A549 (cell line): ENCODE results near the gene LRRC59.
"Not testable (repeated sequence)": the region's sequence is repeated elsewhere in the genome, so short reads cannot be mapped to it uniquely, and the experiment has no call there.

Experiments
- CHD2 ChIP-seq: fragments of 150-350 bp; IDR thresholded peaks from 2 replicates; pipeline ENCODE4 v1.6.1; 2014; ENCODE audit warnings: low read length; ENCODE audit not compliant: partially characterized antibody
- CTCF ChIP-seq: fragments of >200 bp; sonication (Bioruptor Twin); formaldehyde crosslinking; IDR thresholded peaks from 3 replicates; pipeline ENCODE4 v1.5.1; 2016
- E2F6 ChIP-seq: IDR thresholded peaks from 2 replicates; pipeline ENCODE4 v1.6.1; 2012; ENCODE audit warnings: low read depth, borderline replicate concordance
- EHMT2 ChIP-seq: fragments of 200-600 bp; sonication (generic); IDR thresholded peaks from 2 replicates; pipeline ENCODE4 v1.6.1; 2016; ENCODE audit warnings: antibody characterized with exemption, low read depth, mild to moderate bottlenecking, moderate library complexity
- ELK1 ChIP-seq: fragments of 150-350 bp; IDR thresholded peaks from 2 replicates; pipeline ENCODE4 v1.6.1; 2014; ENCODE audit warnings: low read depth, mild to moderate bottlenecking, low read length
- HOXA7 ChIP-seq: fragments of 250-450 bp; sonication (Bioruptor Pico); IDR thresholded peaks from 2 replicates; pipeline ENCODE4 v1.5.0; 2020; ENCODE audit warnings: mild to moderate bottlenecking, moderate library complexity
- JUN ChIP-seq, 2 experiments: fragments of >200 bp; sonication (Bioruptor Twin); formaldehyde crosslinking; IDR thresholded peaks; 2 replicates in 1 of 2; 3 replicates in 1 of 2; pipeline ENCODE4 v1.6.1; 2016 to 2017
- NR3C1 ChIP-seq: fragments of >200 bp; sonication (Bioruptor Twin); formaldehyde crosslinking; IDR thresholded peaks from 3 replicates; pipeline ENCODE4 v1.6.1; 2017
- POLR2A ChIP-seq: IDR thresholded peaks from 2 replicates; pipeline ENCODE4 v1.6.1; 2012; ENCODE audit warnings: mild to moderate bottlenecking, low read length
- RAD21 ChIP-seq, 2 experiments: fragments of >200 bp in 1 of 2; sonication (Bioruptor Twin) in 1 of 2; formaldehyde crosslinking in 1 of 2; IDR thresholded peaks in 1 of 2; conservative IDR thresholded peaks in 1 of 2; 2 replicates in 1 of 2; 3 replicates in 1 of 2; pipeline ENCODE4 v1.6.1; 2012 to 2018; ENCODE audit warnings: inconsistent platforms in 1 of 2
- RARB ChIP-seq: fragments of 250-450 bp; sonication (Bioruptor Pico); IDR thresholded peaks from 2 replicates; pipeline ENCODE4 v1.8.0; 2021; ENCODE audit warnings: mild to moderate bottlenecking, moderate library complexity
- SMC3 ChIP-seq: fragments of >200 bp; sonication (Bioruptor Twin); formaldehyde crosslinking; IDR thresholded peaks from 3 replicates; pipeline ENCODE4 v1.6.1; 2018; ENCODE audit warnings: inconsistent platforms
- TFCP2L1 ChIP-seq: fragments of 250-450 bp; sonication (Bioruptor Pico); IDR thresholded peaks from 2 replicates; pipeline ENCODE4 v1.5.0; 2021; ENCODE audit warnings: mild to moderate bottlenecking

- TF ChIP-seq RAD21 (conservative IDR thresholded peaks at IDR 0.05 in 1 of 2, IDR thresholded peaks at IDR 0.05 in 1 of 2); CTCF; POLR2A; ELK1; E2F6; RARB (CRISPR knock-in tag); NR3C1; EHMT2; SMC3; CHD2; TFCP2L1 (CRISPR knock-in tag); JUN (IDR thresholded peaks at IDR 0.05); HOXA7 (CRISPR knock-in tag): not testable (repeated sequence)
These were observed 8.0 kb upstream of the LRRC59 start for GRCh38 chr17:50405351-50405750.
